DOHH2 (cell line): ENCODE data around the gene SRRD.

Experiments used
- H3F3A ChIP-seq: fragments of 200-600 bp; sonication (generic), shearing (Covaris generic); 2 replicates; pipeline ENCODE4 v1.6.0; 2016; ENCODE audit warnings: antibody characterized with exemption, mild to moderate bottlenecking; ENCODE audit not compliant: control insufficient read depth, insufficient read depth
- H3K27ac ChIP-seq: fragments of 200-600 bp; sonication (generic); 2 replicates; pipeline ENCODE4 v1.5.1; 2014; ENCODE audit warnings: low read depth, mild to moderate bottlenecking, low read length, moderate library complexity
- H3K27me3 ChIP-seq: fragments of 200-600 bp; sonication (generic); 2 replicates; pipeline ENCODE4 v1.6.1; 2014; ENCODE audit warnings: mild to moderate bottlenecking, low read length, mixed read lengths; ENCODE audit not compliant: control insufficient read depth
- H3K36me3 ChIP-seq: fragments of 200-600 bp; sonication (generic); 2 replicates; pipeline ENCODE4 v1.6.1; 2014; ENCODE audit warnings: mild to moderate bottlenecking, low read length, moderate library complexity, mixed read lengths; ENCODE audit not compliant: control insufficient read depth
- H3K4me1 ChIP-seq: fragments of 200-600 bp; sonication (generic); 2 replicates; pipeline ENCODE4 v1.6.1; 2014; ENCODE audit warnings: mild to moderate bottlenecking, low read length, mixed read lengths; ENCODE audit not compliant: control insufficient read depth
- H3K4me2 ChIP-seq: fragments of 200-600 bp; sonication (generic); 2 replicates; pipeline ENCODE4 v1.6.0; 2014; ENCODE audit warnings: mild to moderate bottlenecking, low read length, moderate library complexity
- H3K4me3 ChIP-seq: fragments of 200-600 bp; sonication (generic); 2 replicates; pipeline ENCODE4 v1.5.1; 2014; ENCODE audit warnings: mild to moderate bottlenecking, low read length, mixed read lengths
- H3K79me2 ChIP-seq: fragments of 200-600 bp; sonication (generic); 2 replicates; pipeline ENCODE4 v1.6.1; 2014; ENCODE audit warnings: mild to moderate bottlenecking, low read length, mixed read lengths; ENCODE audit not compliant: control insufficient read depth
- H3K9me2 ChIP-seq: fragments of 200-600 bp; sonication (generic); replicated peaks from 2 replicates; pipeline ENCODE4 v1.6.1; 2014; ENCODE audit warnings: mild to moderate bottlenecking, low read length, mixed read lengths; ENCODE audit not compliant: control insufficient read depth
- H3K9me3 ChIP-seq: fragments of 200-600 bp; sonication (generic); 2 replicates; pipeline ENCODE4 v1.6.1; 2014; ENCODE audit warnings: antibody characterized with exemption, low read length, mixed read lengths; ENCODE audit not compliant: control insufficient read depth, insufficient read depth
- H4K20me1 ChIP-seq: fragments of 200-600 bp; sonication (generic); 2 replicates; pipeline ENCODE4 v1.6.0; 2014; ENCODE audit warnings: low read depth, mild to moderate bottlenecking, antibody characterized with exemption, low read length, moderate library complexity; ENCODE audit not compliant: control insufficient read depth, insufficient read depth
- EZH2phosphoT487 ChIP-seq: fragments of 200-600 bp; sonication (generic); IDR thresholded peaks from 2 replicates; pipeline ENCODE4 v1.6.1; 2017; ENCODE audit warnings: borderline replicate concordance, mild to moderate bottlenecking, antibody characterized with exemption, low read length, moderate library complexity, mixed read lengths
- TF ChIP-seq, protein P1 (sequence below): fragments of 200-600 bp; sonication (generic); IDR thresholded peaks from one replicate; pipeline ENCODE4 v1.5.1; 2014; ENCODE audit warnings: antibody characterized with exemption, mild to moderate bottlenecking, low read depth, low read length; ENCODE audit not compliant: poor library complexity, severe bottlenecking

SRRD gene

DNA sequence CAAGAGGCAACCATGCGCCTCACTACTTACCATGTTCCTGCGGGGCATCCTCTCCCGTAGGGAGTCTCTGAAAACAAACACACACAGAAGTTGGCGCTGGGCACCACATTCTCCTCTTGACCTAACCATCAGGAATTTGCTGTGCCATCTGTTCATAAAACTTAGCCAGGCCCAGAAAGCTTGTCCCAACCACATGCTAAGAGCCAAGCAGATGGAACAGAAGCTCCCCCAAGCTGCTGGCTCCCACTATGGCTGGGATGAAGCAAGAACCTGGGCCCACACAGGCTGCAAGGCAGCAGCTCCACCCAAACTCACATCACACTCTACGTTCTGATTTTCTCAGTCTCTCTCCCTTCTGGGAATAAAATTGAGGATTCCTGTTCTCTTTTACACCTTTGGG, 17.5 kb upstream of the SRRD start:
- H4K20me1 ChIP-seq, result no peaks in the 10 kb centered on the region
- no peaks in the 10 kb centered on the region for H3K9me2 ChIP-seq
- H3F3A ChIP-seq, result no peaks in the 10 kb centered on the region
- no peaks in the 10 kb centered on the region for H3K9me3 ChIP-seq
- H3K27me3 ChIP-seq, result no peaks in the 10 kb centered on the region
- no peak for TF ChIP-seq EZH2phosphoT487
- TF ChIP-seq, protein P1, sequence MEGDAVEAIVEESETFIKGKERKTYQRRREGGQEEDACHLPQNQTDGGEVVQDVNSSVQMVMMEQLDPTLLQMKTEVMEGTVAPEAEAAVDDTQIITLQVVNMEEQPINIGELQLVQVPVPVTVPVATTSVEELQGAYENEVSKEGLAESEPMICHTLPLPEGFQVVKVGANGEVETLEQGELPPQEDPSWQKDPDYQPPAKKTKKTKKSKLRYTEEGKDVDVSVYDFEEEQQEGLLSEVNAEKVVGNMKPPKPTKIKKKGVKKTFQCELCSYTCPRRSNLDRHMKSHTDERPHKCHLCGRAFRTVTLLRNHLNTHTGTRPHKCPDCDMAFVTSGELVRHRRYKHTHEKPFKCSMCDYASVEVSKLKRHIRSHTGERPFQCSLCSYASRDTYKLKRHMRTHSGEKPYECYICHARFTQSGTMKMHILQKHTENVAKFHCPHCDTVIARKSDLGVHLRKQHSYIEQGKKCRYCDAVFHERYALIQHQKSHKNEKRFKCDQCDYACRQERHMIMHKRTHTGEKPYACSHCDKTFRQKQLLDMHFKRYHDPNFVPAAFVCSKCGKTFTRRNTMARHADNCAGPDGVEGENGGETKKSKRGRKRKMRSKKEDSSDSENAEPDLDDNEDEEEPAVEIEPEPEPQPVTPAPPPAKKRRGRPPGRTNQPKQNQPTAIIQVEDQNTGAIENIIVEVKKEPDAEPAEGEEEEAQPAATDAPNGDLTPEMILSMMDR, result no peak
- H3K36me3 ChIP-seq, result peaks cover 93% of the 10 kb centered on the region
- no peak overlapping the region for H3K4me3 ChIP-seq
- no peak overlapping the region for H3K4me2 ChIP-seq
- no peak overlapping the region for H3K27ac ChIP-seq
- H3K79me2 ChIP-seq, result peaks cover 63% of the 10 kb centered on the region
- H3K4me1 ChIP-seq, result no peaks in the 10 kb centered on the region

DNA sequence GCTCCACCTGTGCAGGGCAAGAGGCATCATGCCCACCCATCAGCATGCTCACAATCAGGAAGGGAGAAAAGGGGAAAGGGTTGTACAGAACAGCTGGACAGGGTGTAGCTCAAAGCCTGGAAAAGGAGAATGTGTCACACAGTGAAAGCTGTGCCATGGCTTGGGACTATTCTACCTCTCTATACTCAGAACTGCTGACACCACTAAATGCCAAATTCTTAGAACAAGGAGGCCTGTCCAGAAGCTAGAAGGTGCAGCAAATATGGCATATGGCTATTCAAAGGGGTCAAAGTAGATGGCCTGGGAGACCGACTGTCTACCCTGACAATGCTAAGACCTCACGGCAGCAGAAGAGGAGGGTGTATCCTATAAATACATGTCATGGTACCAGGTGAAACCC, 12.9 kb upstream of the SRRD start:
- H3K79me2 ChIP-seq, result peaks cover 48% of the 10 kb centered on the region
- H3K9me3 ChIP-seq, result no peaks in the 10 kb centered on the region
- no peak overlapping the region for H3K4me3 ChIP-seq
- H3K27me3 ChIP-seq, result no peaks in the 10 kb centered on the region
- H3K9me2 ChIP-seq, result no peaks in the 10 kb centered on the region
- no peak overlapping the region for H3K4me2 ChIP-seq
- H3F3A ChIP-seq, result no peaks in the 10 kb centered on the region
- H3K4me1 ChIP-seq, result peaks cover 4% of the 10 kb centered on the region
- no peaks in the 10 kb centered on the region for H4K20me1 ChIP-seq
- H3K27ac ChIP-seq, result no peak overlapping the region
- peaks cover 90% of the 10 kb centered on the region for H3K36me3 ChIP-seq
- TF ChIP-seq EZH2phosphoT487, result no peak
- TF ChIP-seq, protein P1, result no peak

DNA sequence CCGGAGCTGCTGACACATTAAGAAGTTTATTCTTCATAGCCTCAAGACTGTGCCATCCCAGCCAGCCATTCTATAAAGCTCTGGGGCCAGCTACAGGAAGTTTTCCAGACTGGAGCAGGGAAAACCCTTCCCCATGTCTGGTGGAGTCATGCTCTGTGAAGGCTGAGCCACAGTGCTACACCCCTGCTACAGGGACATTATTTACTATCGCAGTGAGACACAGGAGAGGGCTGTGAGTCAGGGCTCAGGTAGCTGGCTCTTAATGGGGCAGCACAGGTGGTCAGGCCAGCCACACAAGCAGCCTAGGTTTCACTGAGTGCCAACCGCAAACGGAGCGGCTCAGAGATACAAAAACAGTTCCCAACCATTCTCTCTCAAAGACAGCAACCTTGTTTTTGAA, 12.2 kb upstream of the SRRD start:
- no peak for TF ChIP-seq EZH2phosphoT487
- Histone ChIP-seq H3K27me3 (no peaks in the 10 kb centered on the region), H3F3A (no peaks in the 10 kb centered on the region), H3K36me3 (peaks cover 88% of the 10 kb centered on the region), H3K9me3 (no peaks in the 10 kb centered on the region), H3K4me1 (peaks cover 5% of the 10 kb centered on the region), H3K4me2 (no peak overlapping the region), H3K79me2 (peaks cover 48% of the 10 kb centered on the region), H3K9me2 (no peaks in the 10 kb centered on the region), H3K27ac (no peak overlapping the region), H4K20me1 (no peaks in the 10 kb centered on the region), H3K4me3 (no peak overlapping the region)

DNA sequence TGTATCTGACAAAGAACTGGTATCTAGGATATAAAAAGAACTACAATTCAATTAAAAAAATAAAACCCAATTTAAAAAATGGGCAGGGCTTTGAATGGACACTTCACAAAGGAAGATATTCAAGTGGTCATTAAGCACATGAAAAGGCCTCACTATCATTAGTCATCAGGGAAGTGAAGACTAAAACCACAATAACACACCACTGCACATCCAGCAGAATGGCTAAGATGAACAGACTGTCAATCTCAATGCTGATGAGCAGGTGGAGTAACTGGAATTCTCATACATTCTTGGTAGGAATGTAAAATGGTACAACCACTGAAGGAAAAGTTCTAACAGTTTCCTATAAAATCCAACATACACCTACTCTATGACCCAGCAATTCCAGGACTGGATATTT, 9.0 kb upstream of the SRRD start:
- Histone ChIP-seq H3K4me3 (no peak overlapping the region), H3K36me3 (peaks cover 92% of the 10 kb centered on the region), H3K27me3 (no peaks in the 10 kb centered on the region), H3K9me3 (no peaks in the 10 kb centered on the region), H4K20me1 (no peaks in the 10 kb centered on the region), H3K4me2 (no peak overlapping the region; the same call in 1 of the 2 replicates), H3K79me2 (peaks cover 68% of the 10 kb centered on the region), H3F3A (peaks cover 7% of the 10 kb centered on the region), H3K27ac (no peak overlapping the region), H3K9me2 (no peaks in the 10 kb centered on the region), H3K4me1 (peaks cover 35% of the 10 kb centered on the region)
- TF ChIP-seq EZH2phosphoT487, result no peak
- TF ChIP-seq, protein P1, result no peak
